Fibroblast of skin of scalp (primary cell): Measurements from ENCODE around the gene KCNB1.
"Not testable (repeated sequence)": the region's sequence is repeated elsewhere in the genome, so short reads cannot be mapped to it uniquely, and the experiment has no call there.

Experiments used
- DNase-seq: peaks from one replicate; pipeline ENCODE4 v3.0.0-alpha.2; 2013

The KCNB1 gene

GRCh38 chr20:49432550-49432949 is 49.9 kb downstream of the KCNB1 start:
- DNase-seq: no peak

GRCh38 chr20:49431329-49431728 is 51.1 kb downstream of the KCNB1 start:
- no peak for DNase-seq

- DNase-seq: no peak
Observed at GRCh38 chr20:49430320-49430719, 52.1 kb downstream of the KCNB1 start.

GRCh38 chr20:49427751-49428518 is 54.5 kb downstream of the KCNB1 start:
- DNase-seq: no peak

- DNase-seq: peak; percentile 16
Observed at GRCh38 chr20:49426873-49427272, 55.6 kb downstream of the KCNB1 start.

GRCh38 chr20:49426395-49426794 is 56.1 kb downstream of the KCNB1 start:
- no peak for DNase-seq

GRCh38 chr20:49424536-49424935 is 57.9 kb downstream of the KCNB1 start:
- DNase-seq: no peak

- DNase-seq: no peak
Observed at GRCh38 chr20:49422161-49422560, 60.3 kb downstream of the KCNB1 start.

GRCh38 chr20:49420811-49421295 is 61.6 kb downstream of the KCNB1 start:
- DNase-seq: no peak

GRCh38 chr20:49420292-49420691 is 62.2 kb downstream of the KCNB1 start:
- DNase-seq: no peak

GRCh38 chr20:49419785-49420184 is 62.7 kb downstream of the KCNB1 start:
- DNase-seq: no peak

GRCh38 chr20:49418809-49419208 is 63.7 kb downstream of the KCNB1 start:
- no peak for DNase-seq

- no peak for DNase-seq
Observed at GRCh38 chr20:49417843-49418555, 64.5 kb downstream of the KCNB1 start.

GRCh38 chr20:49415668-49416044 is 66.8 kb downstream of the KCNB1 start:
- DNase-seq: no peak

GRCh38 chr20:49415005-49415667 is 67.3 kb downstream of the KCNB1 start:
- DNase-seq: no peak

- no peak for DNase-seq
Observed at GRCh38 chr20:49413677-49414076, 68.8 kb downstream of the KCNB1 start.

GRCh38 chr20:49412953-49413352 is 69.5 kb downstream of the KCNB1 start:
- no peak for DNase-seq

- DNase-seq: no peak
Observed at GRCh38 chr20:49412254-49412653, 70.2 kb downstream of the KCNB1 start.

- DNase-seq: peak; percentile 15
Observed at GRCh38 chr20:49411221-49411925, 71.1 kb downstream of the KCNB1 start.

- not testable (repeated sequence) for DNase-seq
Observed at GRCh38 chr20:49409975-49410621, 72.4 kb downstream of the KCNB1 start.

GRCh38 chr20:49409302-49409974 is 73.0 kb downstream of the KCNB1 start:
- no peak for DNase-seq
